Measurements from ENCODE around the gene LRRC34. TPM values are rescaled to one million over a fixed set of nuclear protein-coding genes. Genes with fewer than 3 reads are reported as not detected.

LRRC34 gene
- total and polyA plus RNA-seq, 9 donors: 2.8 to 5.9 (median 3.7) TPM

GRCh38 chr3:169818316-169818715, 5.6 kb upstream of the LRRC34 start:
- no CpG with 5 or more reads among the region's 2 CpGs for WGBS (ENCODE audit: insufficient coverage)
- Histone ChIP-seq H3K4me3 (ENCODE audit: low read length) (no peak overlapping the region), H3K4me1 (ENCODE audit: control insufficient read depth, insufficient read depth, low read length) (no peaks in the 10 kb centered on the region), H3K36me3 (ENCODE audit: control insufficient read depth, insufficient read depth, low read length) (no peaks in the 10 kb centered on the region), H3K27me3 (ENCODE audit: control insufficient read depth, insufficient read depth, low read length) (peaks cover 2% of the 10 kb centered on the region), H3K9me3 (replicated peaks; ENCODE audit: control insufficient read depth, low read depth, low read length) (no peaks in the 10 kb centered on the region), H3K27ac (ENCODE audit: low read length) (no peak overlapping the region)
- no peak for DNase-seq

- no peak overlapping the region for H3K27ac ChIP-seq (ENCODE audit: low read length)
- H3K4me3 ChIP-seq (ENCODE audit: low read length): no peak overlapping the region
- peaks cover 12% of the 10 kb centered on the region for H3K4me1 ChIP-seq (ENCODE audit: control insufficient read depth, insufficient read depth, low read length)
- DNase-seq: no peak
- no peaks in the 10 kb centered on the region for H3K9me3 ChIP-seq (replicated peaks; ENCODE audit: control insufficient read depth, low read depth, low read length)
- H3K36me3 ChIP-seq (ENCODE audit: control insufficient read depth, insufficient read depth, low read length): no peaks in the 10 kb centered on the region
- no peaks in the 10 kb centered on the region for H3K27me3 ChIP-seq (ENCODE audit: control insufficient read depth, insufficient read depth, low read length)
- no CpG with 5 or more reads among the region's 4 CpGs for WGBS (ENCODE audit: insufficient coverage)
Measured at GRCh38 chr3:169815590-169816150, 3.0 kb upstream of the LRRC34 start.

GRCh38 chr3:169813757-169814517, 1.2 kb upstream of the LRRC34 start:
- Histone ChIP-seq H3K4me1 (ENCODE audit: control insufficient read depth, insufficient read depth, low read length) (peaks cover 12% of the 10 kb centered on the region), H3K9me3 (replicated peaks; ENCODE audit: control insufficient read depth, low read depth, low read length) (no peaks in the 10 kb centered on the region), H3K4me3 (ENCODE audit: low read length) (peak overlapping the region; percentile 0), H3K36me3 (ENCODE audit: control insufficient read depth, insufficient read depth, low read length) (no peaks in the 10 kb centered on the region), H3K27ac (ENCODE audit: low read length) (no peak overlapping the region), H3K27me3 (ENCODE audit: control insufficient read depth, insufficient read depth, low read length) (no peaks in the 10 kb centered on the region)
- WGBS (ENCODE audit: insufficient coverage): 81% methylated on average over 12 of the region's 27 CpGs
- DNase-seq: peak; percentile 18

- H3K4me1 ChIP-seq (ENCODE audit: control insufficient read depth, insufficient read depth, low read length): peaks cover 12% of the 10 kb centered on the region
- DNase-seq: no peak
- WGBS (ENCODE audit: insufficient coverage): 30% methylated on average over 2 of the region's 8 CpGs
- peak overlapping the region; percentile 90 for H3K27ac ChIP-seq (ENCODE audit: low read length)
- H3K27me3 ChIP-seq (ENCODE audit: control insufficient read depth, insufficient read depth, low read length): no peaks in the 10 kb centered on the region
- peak overlapping the region; percentile 0 for H3K4me3 ChIP-seq (ENCODE audit: low read length)
- no peaks in the 10 kb centered on the region for H3K36me3 ChIP-seq (ENCODE audit: control insufficient read depth, insufficient read depth, low read length)
- H3K9me3 ChIP-seq (replicated peaks; ENCODE audit: control insufficient read depth, low read depth, low read length): no peaks in the 10 kb centered on the region
Measured at GRCh38 chr3:169813278-169813677, 574 bp upstream of the LRRC34 start.

- 0% methylated on average over 22 of the region's 29 CpGs for WGBS (ENCODE audit: insufficient coverage)
- H3K4me3 ChIP-seq (ENCODE audit: low read length): peak overlapping the region; percentile 78
- H3K36me3 ChIP-seq (ENCODE audit: control insufficient read depth, insufficient read depth, low read length): no peaks in the 10 kb centered on the region
- DNase-seq: peak; percentile 63
- H3K9me3 ChIP-seq (replicated peaks; ENCODE audit: control insufficient read depth, low read depth, low read length): no peaks in the 10 kb centered on the region
- no peaks in the 10 kb centered on the region for H3K27me3 ChIP-seq (ENCODE audit: control insufficient read depth, insufficient read depth, low read length)
- H3K27ac ChIP-seq (ENCODE audit: low read length): peak overlapping the region; percentile 90
- peaks cover 12% of the 10 kb centered on the region for H3K4me1 ChIP-seq (ENCODE audit: control insufficient read depth, insufficient read depth, low read length)
Measured at GRCh38 chr3:169811631-169812331, 923 bp downstream of the LRRC34 start.

- H3K4me3 ChIP-seq (ENCODE audit: low read length): no peak overlapping the region
- no peaks in the 10 kb centered on the region for H3K9me3 ChIP-seq (replicated peaks; ENCODE audit: control insufficient read depth, low read depth, low read length)
- H3K27ac ChIP-seq (ENCODE audit: low read length): no peak overlapping the region
- no peaks in the 10 kb centered on the region for H3K27me3 ChIP-seq (ENCODE audit: control insufficient read depth, insufficient read depth, low read length)
- H3K36me3 ChIP-seq (ENCODE audit: control insufficient read depth, insufficient read depth, low read length): no peaks in the 10 kb centered on the region
- peaks cover 12% of the 10 kb centered on the region for H3K4me1 ChIP-seq (ENCODE audit: control insufficient read depth, insufficient read depth, low read length)
- 43% methylated on average over 2 of the region's 2 CpGs for WGBS (ENCODE audit: insufficient coverage)
- no peak for DNase-seq
Measured at GRCh38 chr3:169809230-169809795, 3.4 kb downstream of the LRRC34 start.

GRCh38 chr3:169804681-169805080, 8.0 kb downstream of the LRRC34 start:
- H3K4me1 ChIP-seq (ENCODE audit: control insufficient read depth, insufficient read depth, low read length): no peaks in the 10 kb centered on the region
- H3K36me3 ChIP-seq (ENCODE audit: control insufficient read depth, insufficient read depth, low read length): peaks cover 3% of the 10 kb centered on the region
- no peak overlapping the region for H3K27ac ChIP-seq (ENCODE audit: low read length)
- H3K4me3 ChIP-seq (ENCODE audit: low read length): no peak overlapping the region
- no peak for DNase-seq
- no peaks in the 10 kb centered on the region for H3K9me3 ChIP-seq (replicated peaks; ENCODE audit: control insufficient read depth, low read depth, low read length)
- H3K27me3 ChIP-seq (ENCODE audit: control insufficient read depth, insufficient read depth, low read length): no peaks in the 10 kb centered on the region
- no CpG with 5 or more reads among the region's 3 CpGs for WGBS (ENCODE audit: insufficient coverage)

GRCh38 chr3:169792359-169792758, 20.3 kb downstream of the LRRC34 start:
- WGBS (ENCODE audit: insufficient coverage): 83% methylated on average over 1 of the region's 1 CpG
- Histone ChIP-seq H3K4me3 (ENCODE audit: low read length) (no peak overlapping the region), H3K4me1 (ENCODE audit: control insufficient read depth, insufficient read depth, low read length) (no peaks in the 10 kb centered on the region), H3K27me3 (ENCODE audit: control insufficient read depth, insufficient read depth, low read length) (no peaks in the 10 kb centered on the region), H3K9me3 (replicated peaks; ENCODE audit: control insufficient read depth, low read depth, low read length) (no peaks in the 10 kb centered on the region), H3K36me3 (ENCODE audit: control insufficient read depth, insufficient read depth, low read length) (peaks cover 12% of the 10 kb centered on the region), H3K27ac (ENCODE audit: low read length) (no peak overlapping the region)
- no peak for DNase-seq

GRCh38 chr3:169790687-169791429, 21.8 kb downstream of the LRRC34 start:
- no peak overlapping the region for H3K27ac ChIP-seq (ENCODE audit: low read length)
- WGBS (ENCODE audit: insufficient coverage): 86% methylated on average over 2 of the region's 4 CpGs
- no peaks in the 10 kb centered on the region for H3K9me3 ChIP-seq (replicated peaks; ENCODE audit: control insufficient read depth, low read depth, low read length)
- no peak for DNase-seq
- no peak overlapping the region for H3K4me3 ChIP-seq (ENCODE audit: low read length)
- no peaks in the 10 kb centered on the region for H3K27me3 ChIP-seq (ENCODE audit: control insufficient read depth, insufficient read depth, low read length)
- no peaks in the 10 kb centered on the region for H3K4me1 ChIP-seq (ENCODE audit: control insufficient read depth, insufficient read depth, low read length)
- peaks cover 16% of the 10 kb centered on the region for H3K36me3 ChIP-seq (ENCODE audit: control insufficient read depth, insufficient read depth, low read length)

GRCh38 chr3:169790219-169790618, 22.5 kb downstream of the LRRC34 start:
- Histone ChIP-seq H3K9me3 (replicated peaks; ENCODE audit: control insufficient read depth, low read depth, low read length) (no peaks in the 10 kb centered on the region), H3K27me3 (ENCODE audit: control insufficient read depth, insufficient read depth, low read length) (no peaks in the 10 kb centered on the region), H3K4me3 (ENCODE audit: low read length) (no peak overlapping the region), H3K27ac (ENCODE audit: low read length) (no peak overlapping the region), H3K4me1 (ENCODE audit: control insufficient read depth, insufficient read depth, low read length) (no peaks in the 10 kb centered on the region), H3K36me3 (ENCODE audit: control insufficient read depth, insufficient read depth, low read length) (peaks cover 21% of the 10 kb centered on the region)
- DNase-seq: no peak

Measured in muscle of leg (tissue), 11 donors.